VCaP (cell line): ENCODE results near the gene DLST.
A peak's percentile ranks its signal among the peaks of the same experiment; 100 is the strongest.

Source experiments
- H3K27ac ChIP-seq: fragments of 450-650 bp; 2 replicates; pipeline ENCODE4 v1.5.1; 2017
- CTCF ChIP-seq: fragments of 450-650 bp; conservative IDR thresholded peaks from 2 replicates; pipeline ENCODE4 v1.5.1; 2017; ENCODE audit warnings: mild to moderate bottlenecking, moderate library complexity

DLST gene

GRCh38 chr14:74881431-74882102, at the start of gene DLST:
Gene DLST (plus strand): TSS chr14:74881916. CDS start chr14:74881954, 38 bp downstream.
- no peak for TF ChIP-seq CTCF
- peak within 1 kb of the TSS; percentile 88 for H3K27ac ChIP-seq

- no peak for TF ChIP-seq CTCF
- no peak overlapping the region for H3K27ac ChIP-seq
These were observed 48.9 kb upstream of the DLST start for GRCh38 chr14:74832849-74833248.

- H3K27ac ChIP-seq, result no peak overlapping the region
- TF ChIP-seq CTCF, result no peak
These were observed 46.9 kb upstream of the DLST start for GRCh38 chr14:74834692-74835392.

GRCh38 chr14:74835645-74836250, 46.0 kb upstream of the DLST start:
- no peak for TF ChIP-seq CTCF

GRCh38 chr14:74836251-74836960, 45.3 kb upstream of the DLST start:
- H3K27ac ChIP-seq, result no peak overlapping the region; the same call in 1 of the 2 replicates

More at GRCh38 chr14:74835645-74836250, 46.0 kb upstream of the DLST start:
- no peak overlapping the region for H3K27ac ChIP-seq

GRCh38 chr14:74838166-74838565, 43.5 kb upstream of the DLST start:
- no peak overlapping the region for H3K27ac ChIP-seq
- TF ChIP-seq CTCF, result no peak

More at GRCh38 chr14:74836251-74836960, 45.3 kb upstream of the DLST start:
- TF ChIP-seq CTCF, result no peak

- no peak for TF ChIP-seq CTCF
- no peak overlapping the region for H3K27ac ChIP-seq
These were observed 41.1 kb upstream of the DLST start for GRCh38 chr14:74840603-74841030.
